Measurements from ENCODE around the gene GCN1. TPM values are rescaled to one million over a fixed set of nuclear protein-coding genes. Genes with fewer than 3 reads are reported as not detected.

The GCN1 gene
- polyA plus RNA-seq, 1 donor (not counting 4 experiments of a cell fraction or from before 2014, with no cell fraction given), result 34.1 TPM

DNA sequence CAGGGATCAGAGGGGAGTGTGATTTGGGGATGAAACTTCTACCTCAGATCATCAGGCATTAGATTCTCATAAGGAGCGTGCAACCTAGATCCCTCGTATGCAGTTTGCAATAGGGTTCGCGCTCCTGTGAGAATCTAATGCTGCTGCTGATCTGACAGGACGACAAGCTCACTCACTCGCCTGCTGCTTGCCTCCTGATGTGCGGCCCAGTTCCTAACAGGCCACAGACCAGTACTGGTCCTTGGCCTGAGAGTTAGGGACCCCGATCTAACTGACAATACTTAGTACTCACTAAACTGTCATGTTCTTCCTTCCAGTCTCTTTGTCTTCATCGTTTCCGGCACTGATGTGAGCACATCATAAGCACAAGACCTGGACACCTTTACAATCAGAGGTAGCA lies 11.7 kb upstream of the GCN1 start:
- dilution Hi-C loops (cut with MboI; ENCODE audit: extremely low pct_ligation_motif_present, low sequenced_read_pairs), result no loop called here
- Histone ChIP-seq H3K9ac (ENCODE audit: control insufficient read depth, extremely low read depth, insufficient read depth, low read length) (no peak overlapping the region), H3K9me3 (ENCODE audit: control insufficient read depth, low read depth, low read length) (no peaks in the 10 kb centered on the region), H3K27ac (ENCODE audit: control insufficient read depth, insufficient read depth, low read length) (no peak overlapping the region), H3K79me2 (ENCODE audit: control insufficient read depth, insufficient read depth, low read length) (no peaks in the 10 kb centered on the region), H4K20me1 (ENCODE audit: control insufficient read depth, extremely low read depth, insufficient read depth, low read length) (no peaks in the 10 kb centered on the region), H3K4me1 (ENCODE audit: control insufficient read depth, extremely low read depth, insufficient read depth, low read length) (peaks cover 17% of the 10 kb centered on the region), H3K27me3 (ENCODE audit: control insufficient read depth, extremely low read depth, insufficient read depth, low read length) (no peaks in the 10 kb centered on the region), H2AFZ (ENCODE audit: control insufficient read depth, low read length) (no peak overlapping the region), H3K36me3 (ENCODE audit: control insufficient read depth in 2 of 2, extremely low read depth in 1 of 2, insufficient read depth in 2 of 2, low read length in 2 of 2) (peaks cover 6 to 15% of the 10 kb centered on the region in 2 experiments), H3K9me1 (ENCODE audit: control insufficient read depth, extremely low read depth, insufficient read depth, low read length) (no peaks in the 10 kb centered on the region), H3K4me3 (ENCODE audit: control insufficient read depth in 2 of 3, extremely low read depth in 1 of 3, insufficient read depth in 2 of 3, low read depth in 1 of 3, low read length in 3 of 3) (no peak overlapping the region), H3K4me2 (ENCODE audit: control insufficient read depth, extremely low read depth, insufficient read depth, low read depth, low read length) (no peak overlapping the region)
- FAIRE-seq (no peak), DNase-seq (ENCODE audit: low read depth, low spot score) (no peak)
- TF ChIP-seq EZH2 (IDR thresholded peaks at IDR 0.05; ENCODE audit: low read length), result no peak
- TF ChIP-seq, protein P1, sequence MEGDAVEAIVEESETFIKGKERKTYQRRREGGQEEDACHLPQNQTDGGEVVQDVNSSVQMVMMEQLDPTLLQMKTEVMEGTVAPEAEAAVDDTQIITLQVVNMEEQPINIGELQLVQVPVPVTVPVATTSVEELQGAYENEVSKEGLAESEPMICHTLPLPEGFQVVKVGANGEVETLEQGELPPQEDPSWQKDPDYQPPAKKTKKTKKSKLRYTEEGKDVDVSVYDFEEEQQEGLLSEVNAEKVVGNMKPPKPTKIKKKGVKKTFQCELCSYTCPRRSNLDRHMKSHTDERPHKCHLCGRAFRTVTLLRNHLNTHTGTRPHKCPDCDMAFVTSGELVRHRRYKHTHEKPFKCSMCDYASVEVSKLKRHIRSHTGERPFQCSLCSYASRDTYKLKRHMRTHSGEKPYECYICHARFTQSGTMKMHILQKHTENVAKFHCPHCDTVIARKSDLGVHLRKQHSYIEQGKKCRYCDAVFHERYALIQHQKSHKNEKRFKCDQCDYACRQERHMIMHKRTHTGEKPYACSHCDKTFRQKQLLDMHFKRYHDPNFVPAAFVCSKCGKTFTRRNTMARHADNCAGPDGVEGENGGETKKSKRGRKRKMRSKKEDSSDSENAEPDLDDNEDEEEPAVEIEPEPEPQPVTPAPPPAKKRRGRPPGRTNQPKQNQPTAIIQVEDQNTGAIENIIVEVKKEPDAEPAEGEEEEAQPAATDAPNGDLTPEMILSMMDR (optimal IDR thresholded peaks at IDR 0.05 in 1 of 3, IDR thresholded peaks at IDR 0.05 in 1 of 3, conservative IDR thresholded peaks at IDR 0.05 in 1 of 3; ENCODE audit: extremely low read depth in 1 of 3, insufficient read depth in 2 of 3, low read length in 3 of 3), result no peak

DNA sequence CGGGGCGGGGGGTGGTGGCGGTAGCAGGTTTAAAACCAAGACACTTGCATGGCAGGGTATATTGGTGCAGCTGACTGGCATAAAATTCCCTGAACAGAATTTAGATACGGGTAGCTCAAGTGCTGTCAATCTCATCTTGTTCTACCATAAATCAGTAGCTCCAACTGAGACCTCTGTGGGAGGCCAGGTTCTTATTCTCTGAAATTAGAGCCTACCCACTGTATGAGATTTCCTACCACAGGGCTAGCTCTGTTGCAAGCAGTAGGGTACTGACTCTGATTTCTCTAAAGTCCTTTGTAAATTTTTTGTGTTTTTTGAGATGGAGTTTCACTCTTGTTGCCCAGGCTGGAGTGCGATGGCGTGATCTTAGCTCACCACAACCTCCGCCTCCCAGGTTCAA lies 9.7 kb upstream of the GCN1 start:
- Histone ChIP-seq H4K20me1 (ENCODE audit: control insufficient read depth, extremely low read depth, insufficient read depth, low read length) (peaks cover 8% of the 10 kb centered on the region), H3K27ac (ENCODE audit: control insufficient read depth, insufficient read depth, low read length) (no peak overlapping the region), H3K9ac (ENCODE audit: control insufficient read depth, extremely low read depth, insufficient read depth, low read length) (no peak overlapping the region), H3K27me3 (ENCODE audit: control insufficient read depth, extremely low read depth, insufficient read depth, low read length) (no peaks in the 10 kb centered on the region), H3K9me1 (ENCODE audit: control insufficient read depth, extremely low read depth, insufficient read depth, low read length) (no peaks in the 10 kb centered on the region), H3K4me1 (ENCODE audit: control insufficient read depth, extremely low read depth, insufficient read depth, low read length) (peaks cover 8% of the 10 kb centered on the region), H3K36me3 (ENCODE audit: control insufficient read depth in 2 of 2, extremely low read depth in 1 of 2, insufficient read depth in 2 of 2, low read length in 2 of 2) (peaks cover 6 to 12% of the 10 kb centered on the region in 2 experiments), H3K4me2 (ENCODE audit: control insufficient read depth, extremely low read depth, insufficient read depth, low read depth, low read length) (no peak overlapping the region), H3K9me3 (ENCODE audit: control insufficient read depth, low read depth, low read length) (no peaks in the 10 kb centered on the region), H3K4me3 (ENCODE audit: control insufficient read depth in 2 of 3, extremely low read depth in 1 of 3, insufficient read depth in 2 of 3, low read depth in 1 of 3, low read length in 3 of 3) (no peak overlapping the region), H2AFZ (ENCODE audit: control insufficient read depth, low read length) (no peak overlapping the region), H3K79me2 (ENCODE audit: control insufficient read depth, insufficient read depth, low read length) (peaks cover 18% of the 10 kb centered on the region)
- dilution Hi-C loops (cut with MboI; ENCODE audit: extremely low pct_ligation_motif_present, low sequenced_read_pairs), result no loop called here
- FAIRE-seq (no peak), DNase-seq (ENCODE audit: low read depth, low spot score) (no peak)
- TF ChIP-seq, protein P1 (optimal IDR thresholded peaks at IDR 0.05 in 1 of 3, IDR thresholded peaks at IDR 0.05 in 1 of 3, conservative IDR thresholded peaks at IDR 0.05 in 1 of 3; ENCODE audit: extremely low read depth in 1 of 3, insufficient read depth in 2 of 3, low read length in 3 of 3), result no peak
- no peak for TF ChIP-seq EZH2 (IDR thresholded peaks at IDR 0.05; ENCODE audit: low read length)
